SK-N-SH treated with all-trans-retinoic acid at 6 μM for 48 hours (cell line): Measurements from ENCODE around the gene PNLDC1.

ENCODE experiments used
- BACH2 ChIP-seq: fragments of 250-450 bp; sonication (Bioruptor Pico); IDR thresholded peaks from 2 replicates; pipeline ENCODE4 v1.9.0; 2021; ENCODE audit warnings: mild to moderate bottlenecking, borderline replicate concordance
- RARB ChIP-seq: fragments of 250-450 bp; sonication (Bioruptor Pico); IDR thresholded peaks from 2 replicates; pipeline ENCODE4 v1.8.0; 2021; ENCODE audit warnings: mild to moderate bottlenecking, moderate library complexity
- ZC3H10 ChIP-seq: fragments of 250-450 bp; sonication (Bioruptor Pico); IDR thresholded peaks from 2 replicates; pipeline ENCODE4 v1.5.1; 2021; ENCODE audit warnings: mild to moderate bottlenecking, moderate library complexity
- ZFP30 ChIP-seq: fragments of 450-650 bp; formaldehyde crosslinking; IDR thresholded peaks from 2 replicates; pipeline ENCODE4 v1.5.0; 2022; ENCODE audit warnings: mild to moderate bottlenecking, moderate library complexity
- ZNF70 ChIP-seq: fragments of 450-650 bp; formaldehyde crosslinking; IDR thresholded peaks from 2 replicates; pipeline ENCODE4 v1.5.0; 2020; ENCODE audit warnings: mild to moderate bottlenecking, moderate library complexity
- TF ChIP-seq, protein P1 (sequence below): fragments of 250-450 bp; sonication (Bioruptor Pico); IDR thresholded peaks from 2 replicates; pipeline ENCODE4 v1.5.1; 2021; ENCODE audit warnings: mild to moderate bottlenecking, moderate library complexity
- TF ChIP-seq, protein P2 (sequence below): fragments of 250-450 bp; sonication (Bioruptor Pico); IDR thresholded peaks from 2 replicates; pipeline ENCODE4 v1.5.1; 2020; ENCODE audit warnings: low read depth, mild to moderate bottlenecking, moderate library complexity

DNA sequence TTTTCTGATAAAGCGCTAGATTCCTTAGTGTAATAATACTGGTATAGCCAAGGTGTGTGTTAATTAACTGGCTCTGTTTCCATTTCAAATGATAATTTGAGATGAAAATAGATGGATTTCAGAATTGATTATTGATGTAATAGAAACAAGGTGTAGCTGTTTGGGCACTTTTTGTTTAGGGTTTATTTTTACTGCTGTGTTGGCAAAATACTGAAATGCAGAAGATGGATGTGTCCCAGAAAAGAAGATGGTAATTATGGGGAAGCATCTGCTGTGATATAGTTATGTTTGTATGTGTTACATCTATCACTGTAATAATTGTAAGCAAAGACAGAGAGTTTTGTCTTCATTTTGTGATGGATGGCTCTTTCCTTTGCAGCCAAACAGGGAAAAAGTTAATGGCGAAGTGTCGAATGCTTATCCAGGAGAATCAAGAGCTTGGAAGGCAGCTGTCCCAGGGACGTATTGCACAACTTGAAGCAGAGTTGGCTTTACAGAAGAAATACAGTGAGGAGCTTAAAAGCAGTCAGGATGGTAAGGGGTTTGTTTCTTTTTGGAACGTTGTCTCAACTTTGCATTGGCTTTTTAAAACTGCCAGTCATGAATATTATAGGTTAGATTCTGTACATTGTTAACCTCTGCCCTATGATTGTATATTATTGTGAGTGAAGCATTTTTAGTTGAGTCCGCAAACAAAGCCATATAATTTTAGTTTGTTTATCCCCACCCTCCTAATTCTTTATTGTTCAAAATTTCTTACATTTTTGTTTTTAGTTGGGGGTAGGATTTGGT, 46.8 kb upstream of the PNLDC1 start:
- TF ChIP-seq ZC3H10 (CRISPR knock-in tag), result no peak
- TF ChIP-seq RARB (CRISPR knock-in tag), result no peak
- TF ChIP-seq ZNF70 (CRISPR knock-in tag), result no peak
- TF ChIP-seq, protein P1, sequence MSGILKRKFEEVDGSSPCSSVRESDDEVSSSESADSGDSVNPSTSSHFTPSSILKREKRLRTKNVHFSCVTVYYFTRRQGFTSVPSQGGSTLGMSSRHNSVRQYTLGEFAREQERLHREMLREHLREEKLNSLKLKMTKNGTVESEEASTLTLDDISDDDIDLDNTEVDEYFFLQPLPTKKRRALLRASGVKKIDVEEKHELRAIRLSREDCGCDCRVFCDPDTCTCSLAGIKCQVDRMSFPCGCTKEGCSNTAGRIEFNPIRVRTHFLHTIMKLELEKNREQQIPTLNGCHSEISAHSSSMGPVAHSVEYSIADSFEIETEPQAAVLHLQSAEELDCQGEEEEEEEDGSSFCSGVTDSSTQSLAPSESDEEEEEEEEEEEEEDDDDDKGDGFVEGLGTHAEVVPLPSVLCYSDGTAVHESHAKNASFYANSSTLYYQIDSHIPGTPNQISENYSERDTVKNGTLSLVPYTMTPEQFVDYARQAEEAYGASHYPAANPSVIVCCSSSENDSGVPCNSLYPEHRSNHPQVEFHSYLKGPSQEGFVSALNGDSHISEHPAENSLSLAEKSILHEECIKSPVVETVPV (CRISPR knock-in tag), result no peak
- no peak for TF ChIP-seq BACH2 (CRISPR knock-in tag)
- TF ChIP-seq, protein P2, sequence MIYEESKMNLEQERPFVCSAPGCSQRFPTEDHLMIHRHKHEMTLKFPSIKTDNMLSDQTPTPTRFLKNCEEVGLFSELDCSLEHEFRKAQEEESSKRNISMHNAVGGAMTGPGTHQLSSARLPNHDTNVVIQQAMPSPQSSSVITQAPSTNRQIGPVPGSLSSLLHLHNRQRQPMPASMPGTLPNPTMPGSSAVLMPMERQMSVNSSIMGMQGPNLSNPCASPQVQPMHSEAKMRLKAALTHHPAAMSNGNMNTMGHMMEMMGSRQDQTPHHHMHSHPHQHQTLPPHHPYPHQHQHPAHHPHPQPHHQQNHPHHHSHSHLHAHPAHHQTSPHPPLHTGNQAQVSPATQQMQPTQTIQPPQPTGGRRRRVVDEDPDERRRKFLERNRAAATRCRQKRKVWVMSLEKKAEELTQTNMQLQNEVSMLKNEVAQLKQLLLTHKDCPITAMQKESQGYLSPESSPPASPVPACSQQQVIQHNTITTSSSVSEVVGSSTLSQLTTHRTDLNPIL (CRISPR knock-in tag), result no peak
- no peak for TF ChIP-seq ZFP30 (CRISPR knock-in tag)
